GM13976 (cell line): ENCODE measurements around the gene ARHGEF11.

Experiments
- DNase-seq: peaks from one replicate; pipeline ENCODE4 v3.0.0; 2012; ENCODE audit warnings: low spot score
- in situ Hi-C: fragments of 300-500 bp; cut with MboI; formaldehyde crosslinking; loops from one replicate; pipeline ENCODE4 v1.12.0; 2022; ENCODE audit warnings: low sequenced_read_pairs, mixed read lengths, inconsistent platforms; ENCODE audit not compliant: unreplicated experiment
- TF ChIP-seq, protein P1 (sequence below): IDR thresholded peaks from 2 replicates; pipeline ENCODE4 v1.5.1; 2012; ENCODE audit warnings: borderline replicate concordance, mild to moderate bottlenecking; ENCODE audit not compliant: insufficient read depth; ENCODE audit errors: extremely low read depth, missing control alignments, control extremely low read depth

ARHGEF11 gene

DNA sequence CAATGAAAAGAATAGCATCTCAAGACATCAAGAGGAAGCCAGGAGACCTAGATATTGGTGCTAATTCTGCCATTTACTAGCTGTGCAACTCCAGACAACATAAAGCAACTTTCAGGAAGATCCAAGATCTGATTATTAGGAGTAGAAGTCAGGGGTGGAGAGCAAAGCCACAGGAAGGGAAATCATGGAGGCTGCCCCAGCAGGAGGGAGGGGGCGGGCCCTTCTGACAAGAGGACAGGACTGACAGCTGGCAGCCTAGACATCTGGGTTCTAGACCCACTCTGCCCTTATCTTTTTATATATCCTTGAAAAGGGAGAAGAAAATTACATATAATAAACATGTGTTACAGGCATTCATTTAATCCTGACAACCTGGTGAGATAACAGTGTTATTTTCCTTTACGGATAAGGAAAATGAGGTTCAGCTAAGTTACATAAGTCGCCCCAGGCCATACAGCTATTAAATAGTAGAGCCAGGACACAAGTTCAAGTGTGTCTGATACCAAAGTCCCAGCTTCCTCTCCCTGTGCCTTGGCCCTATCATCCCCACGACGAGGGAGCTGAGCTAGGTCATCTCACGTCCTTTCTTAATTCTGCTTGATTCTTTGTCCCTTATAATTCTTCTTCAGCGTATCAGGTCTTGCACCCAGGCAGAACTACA lies 46.6 kb downstream of the ARHGEF11 start:
- DNase-seq: no peak
- TF ChIP-seq, protein P1, sequence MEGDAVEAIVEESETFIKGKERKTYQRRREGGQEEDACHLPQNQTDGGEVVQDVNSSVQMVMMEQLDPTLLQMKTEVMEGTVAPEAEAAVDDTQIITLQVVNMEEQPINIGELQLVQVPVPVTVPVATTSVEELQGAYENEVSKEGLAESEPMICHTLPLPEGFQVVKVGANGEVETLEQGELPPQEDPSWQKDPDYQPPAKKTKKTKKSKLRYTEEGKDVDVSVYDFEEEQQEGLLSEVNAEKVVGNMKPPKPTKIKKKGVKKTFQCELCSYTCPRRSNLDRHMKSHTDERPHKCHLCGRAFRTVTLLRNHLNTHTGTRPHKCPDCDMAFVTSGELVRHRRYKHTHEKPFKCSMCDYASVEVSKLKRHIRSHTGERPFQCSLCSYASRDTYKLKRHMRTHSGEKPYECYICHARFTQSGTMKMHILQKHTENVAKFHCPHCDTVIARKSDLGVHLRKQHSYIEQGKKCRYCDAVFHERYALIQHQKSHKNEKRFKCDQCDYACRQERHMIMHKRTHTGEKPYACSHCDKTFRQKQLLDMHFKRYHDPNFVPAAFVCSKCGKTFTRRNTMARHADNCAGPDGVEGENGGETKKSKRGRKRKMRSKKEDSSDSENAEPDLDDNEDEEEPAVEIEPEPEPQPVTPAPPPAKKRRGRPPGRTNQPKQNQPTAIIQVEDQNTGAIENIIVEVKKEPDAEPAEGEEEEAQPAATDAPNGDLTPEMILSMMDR: no peak
- in situ Hi-C loops: no loop called here

DNA sequence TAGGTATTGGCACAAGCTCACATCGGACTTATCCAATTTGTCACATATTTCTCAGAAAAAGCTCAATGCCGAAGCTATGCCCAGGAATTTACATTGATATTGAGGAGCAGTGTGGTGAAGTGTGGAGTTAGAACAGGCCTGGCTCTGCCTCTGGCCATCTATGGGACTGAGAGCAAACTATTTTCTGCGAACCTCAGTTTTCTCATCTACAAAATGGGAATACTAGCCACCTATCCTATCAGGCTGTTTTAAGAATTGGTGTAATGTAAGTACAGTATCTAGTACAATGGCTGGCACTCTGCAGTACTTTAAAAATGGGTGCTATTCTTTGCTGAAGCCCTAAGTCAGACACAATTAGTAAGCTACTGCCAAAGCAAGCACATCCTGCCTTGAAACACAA lies 47.2 kb downstream of the ARHGEF11 start:
- no peak for DNase-seq
- in situ Hi-C loops: no loop called here
- TF ChIP-seq, protein P1: no peak

DNA sequence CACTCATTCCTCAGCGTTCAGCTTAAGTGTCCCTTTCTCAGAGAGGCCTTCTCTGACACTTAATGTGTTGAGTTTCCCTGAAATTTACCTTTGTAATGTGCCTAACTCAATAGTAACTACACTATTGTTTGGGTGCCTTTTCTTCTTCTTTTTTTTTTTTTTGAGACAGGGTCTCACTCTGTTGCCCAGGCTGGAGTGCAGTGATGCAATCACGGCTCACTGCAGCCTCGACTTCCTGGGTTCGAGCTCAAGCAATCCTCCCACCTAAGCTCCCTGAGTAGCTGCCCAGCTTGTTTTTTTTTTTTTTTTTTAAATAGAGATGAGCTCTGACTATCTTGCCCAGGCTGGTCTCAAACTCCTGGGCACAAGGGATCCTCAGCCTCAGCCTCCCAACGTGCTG lies 50.1 kb downstream of the ARHGEF11 start:
- TF ChIP-seq, protein P1: no peak
- no peak for DNase-seq
- in situ Hi-C loops: no loop called here

DNA sequence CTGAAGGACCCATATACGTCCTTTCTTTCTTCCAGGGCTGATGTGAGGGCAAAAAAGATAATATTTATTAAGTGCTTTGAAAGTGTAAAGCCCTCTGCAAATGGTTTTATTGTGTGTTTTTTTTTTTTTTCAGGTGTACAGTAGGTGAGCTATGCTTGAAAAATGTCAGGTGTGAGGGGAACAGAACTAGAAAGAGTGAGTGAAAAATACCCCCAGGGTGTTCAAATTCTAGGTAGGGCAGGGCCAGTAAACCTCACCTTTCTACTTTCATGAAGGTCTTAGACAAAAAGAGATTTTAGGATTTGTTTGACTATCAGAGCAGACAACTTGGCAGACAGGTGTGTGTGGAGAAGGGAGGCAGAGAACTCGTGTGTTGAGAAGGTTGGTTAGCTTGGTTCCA lies 51.3 kb downstream of the ARHGEF11 start:
- TF ChIP-seq, protein P1: no peak

DNA sequence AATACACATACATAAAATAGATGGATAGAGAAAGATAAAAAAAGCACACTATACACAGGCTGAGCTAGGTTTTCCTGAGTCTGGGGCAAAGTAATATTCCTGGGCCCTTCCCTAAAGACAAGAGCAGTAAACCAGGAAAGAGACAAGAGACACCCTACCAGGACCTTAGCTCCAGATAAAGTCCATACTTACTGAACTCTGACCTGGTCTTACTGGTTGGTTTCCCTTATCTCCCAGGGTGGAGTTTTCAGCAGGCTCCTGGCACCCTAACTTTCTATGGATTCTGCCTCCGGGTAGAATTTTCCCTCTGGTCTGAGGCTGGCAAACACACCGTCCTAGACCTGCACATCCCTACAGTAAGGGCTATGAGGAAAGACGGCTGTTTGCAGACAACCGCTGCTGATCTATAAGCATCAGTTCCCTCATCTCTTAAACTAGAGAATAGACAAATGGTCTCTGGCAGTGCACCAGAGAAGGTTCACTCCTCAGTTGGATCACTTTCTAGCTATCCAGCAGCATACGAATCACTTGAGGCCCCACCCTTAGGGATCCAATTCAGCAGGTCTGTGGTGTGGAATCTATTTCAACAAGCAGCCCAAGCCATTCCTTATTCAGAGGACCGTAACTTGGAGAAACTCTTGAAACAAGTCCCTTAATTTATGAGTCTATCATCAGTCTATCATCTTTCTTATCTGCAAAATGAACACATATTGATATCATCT lies 52.0 kb downstream of the ARHGEF11 start:
- in situ Hi-C loops: no loop called here
- DNase-seq: no peak

More for the DNA sequence above, 51.3 kb downstream of the ARHGEF11 start:
- no peak for DNase-seq
- in situ Hi-C loops: no loop called here

DNA sequence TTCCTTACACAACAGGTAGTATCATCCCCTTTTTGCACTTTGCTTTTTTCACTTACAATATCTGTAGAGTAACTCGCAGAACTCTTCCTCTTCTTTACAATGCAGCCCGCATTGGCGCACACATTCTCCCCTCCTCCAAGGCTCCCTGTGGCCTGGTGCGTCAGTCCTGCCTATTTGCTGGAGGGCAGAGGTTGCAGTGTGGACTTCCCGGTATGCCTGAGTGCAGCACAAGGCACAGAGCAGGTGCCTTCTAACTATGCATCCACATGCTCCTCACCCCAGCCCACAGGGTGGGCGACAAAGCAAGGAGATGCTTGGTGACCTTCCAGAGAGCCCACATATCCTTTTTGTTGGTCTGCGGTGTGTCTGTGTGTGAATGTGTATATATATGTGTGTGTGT lies 53.3 kb downstream of the ARHGEF11 start:
- no peak for DNase-seq
- in situ Hi-C loops: no loop called here
- TF ChIP-seq, protein P1: no peak

More for the DNA sequence above, 52.0 kb downstream of the ARHGEF11 start:
- TF ChIP-seq, protein P1: no peak
